Activated CD4-positive, alpha-beta memory T cell treated with anti-CD3 and anti-CD28 coated beads for 36 hours (primary cell): ENCODE measurements around the gene KRT77. TPM values are rescaled to one million over a fixed set of nuclear protein-coding genes. Genes with fewer than 3 reads are reported as not detected.

Experiments used
- CTCF ChIA-PET: fragments of 350-600 bp; sonication (Branson Sonifier 250); formaldehyde crosslinking; loops from one replicate; lab custom pipeline; 2021; ENCODE audit warnings: antibody characterized with exemption, inconsistent platforms; lab: Charles Lee
- POLR2A ChIA-PET: fragments of 350-600 bp; sonication (Branson Sonifier 250); formaldehyde crosslinking; loops from one replicate; lab custom pipeline; 2021; ENCODE audit warnings: antibody characterized with exemption; lab: Charles Lee
- DNase-seq: peaks from one replicate; pipeline ENCODE4 v3.0.0-alpha.2; 2020
- H3K27ac Mint-ChIP-seq: one replicate; pipeline ENCODE4 v1.8.0; 2021; ENCODE audit warnings: mixed read lengths
- H3K27me3 Mint-ChIP-seq: one replicate; pipeline ENCODE4 v1.8.0; 2021; ENCODE audit warnings: mixed read lengths
- H3K36me3 Mint-ChIP-seq: one replicate; pipeline ENCODE4 v1.8.0; 2021; ENCODE audit warnings: mixed read lengths
- H3K4me1 Mint-ChIP-seq: one replicate; pipeline ENCODE4 v1.8.0; 2021; ENCODE audit warnings: low read depth, mixed read lengths
- H3K4me3 Mint-ChIP-seq: one replicate; pipeline ENCODE4 v1.8.0; 2021; ENCODE audit warnings: mild to moderate bottlenecking, mixed read lengths
- H3K9me3 Mint-ChIP-seq: one replicate; pipeline ENCODE4 v1.8.0; 2021; ENCODE audit warnings: mixed read lengths
- intact Hi-C: fragments of 100-400 bp; cut with micrococcal nuclease; formaldehyde crosslinking; loops from one replicate; pipeline ENCODE4 v1.15.1; 2023
- total RNA-seq, 2 experiments: library from RNA; stranded (reverse); gene quantifications; one replicate each; pipeline ENCODE4 v1.2.3, GENCODE V29; 2021

The KRT77 gene
- total RNA-seq, 2 experiments from 2014 or later: not detected

- intact Hi-C loops: loop anchor here (10.0 kb wide), 1 partner anchor 60 kb away; no protein-coding TSS in a partner anchor
- POLR2A ChIA-PET: no interaction called here
- Mint-ChIP-seq H3K27me3 (no peaks in the 10 kb centered on the region), H3K9me3 (no peaks in the 10 kb centered on the region), H3K27ac (peak overlapping the region; percentile 36), H3K4me1 (peaks cover 56% of the 10 kb centered on the region), H3K4me3 (no peak overlapping the region), H3K36me3 (no peaks in the 10 kb centered on the region)
- peak; percentile 40 for DNase-seq
- CTCF ChIA-PET: no interaction called here
Observed at GRCh38 chr12:52645120-52645761, 58.1 kb downstream of the KRT77 start.

GRCh38 chr12:52644078-52644415, 59.3 kb downstream of the KRT77 start:
- peaks cover 53% of the 10 kb centered on the region for H3K4me1 Mint-ChIP-seq
- no peaks in the 10 kb centered on the region for H3K36me3 Mint-ChIP-seq
- H3K27me3 Mint-ChIP-seq: no peaks in the 10 kb centered on the region
- no peak for DNase-seq
- no peak overlapping the region for H3K27ac Mint-ChIP-seq
- H3K4me3 Mint-ChIP-seq: no peak overlapping the region
- H3K9me3 Mint-ChIP-seq: no peaks in the 10 kb centered on the region
- intact Hi-C loops: loop anchor here (10.0 kb wide), 1 partner anchor 59 kb away; no protein-coding TSS in a partner anchor
- POLR2A ChIA-PET: no interaction called here
- CTCF ChIA-PET: no interaction called here

- no peaks in the 10 kb centered on the region for H3K9me3 Mint-ChIP-seq
- H3K4me3 Mint-ChIP-seq: no peak overlapping the region
- DNase-seq: no peak
- H3K4me1 Mint-ChIP-seq: peaks cover 50% of the 10 kb centered on the region
- no peaks in the 10 kb centered on the region for H3K27me3 Mint-ChIP-seq
- no peak overlapping the region for H3K27ac Mint-ChIP-seq
- ChIA-PET POLR2A (no interaction called here), CTCF (no interaction called here)
- intact Hi-C loops: loop anchor here (10.0 kb wide), 1 partner anchor 59 kb away; no protein-coding TSS in a partner anchor
- H3K36me3 Mint-ChIP-seq: no peaks in the 10 kb centered on the region
Observed at GRCh38 chr12:52643233-52644077, 59.9 kb downstream of the KRT77 start.

- Mint-ChIP-seq H3K9me3 (no peaks in the 10 kb centered on the region), H3K36me3 (no peaks in the 10 kb centered on the region), H3K4me1 (peaks cover 41% of the 10 kb centered on the region), H3K4me3 (no peak overlapping the region), H3K27ac (no peak overlapping the region), H3K27me3 (no peaks in the 10 kb centered on the region)
- DNase-seq: no peak
- POLR2A ChIA-PET: no interaction called here
- intact Hi-C loops: loop anchor here (10.0 kb wide), 1 partner anchor 57 kb away; no protein-coding TSS in a partner anchor
- CTCF ChIA-PET: no interaction called here
Observed at GRCh38 chr12:52641468-52641867, 61.9 kb downstream of the KRT77 start.

Other genes starting within 250 kb of the KRT77 start
- not detected for gene KRT6C, start 229.7 kb downstream of the KRT77 start, total RNA-seq
- gene KRT6A, start 210.3 kb downstream of the KRT77 start, total RNA-seq: not detected
- gene KRT5, start 183.1 kb downstream of the KRT77 start, total RNA-seq: not detected
- gene KRT71, start 150.4 kb downstream of the KRT77 start, total RNA-seq: not detected
- not detected for gene KRT74, start 129.7 kb downstream of the KRT77 start, total RNA-seq
- under 1 TPM in 1 of 2 experiments, not detected in 1; 0.17 TPM for gene KRT72, start 102.1 kb downstream of the KRT77 start, total RNA-seq
- gene KRT73, start 85.0 kb downstream of the KRT77 start, total RNA-seq: under 1 TPM in 1 of 2 experiments, not detected in 1; 0.19 TPM
- not detected for gene KRT2, start 51.3 kb downstream of the KRT77 start, total RNA-seq
- gene KRT1, start 23.1 kb downstream of the KRT77 start, total RNA-seq: not detected
- gene KRT76, start 73.8 kb upstream of the KRT77 start, total RNA-seq: not detected
- not detected for gene KRT3, start 92.6 kb upstream of the KRT77 start, total RNA-seq
- not detected for gene KRT4, start 110.6 kb upstream of the KRT77 start, total RNA-seq
- gene KRT79, start 130.8 kb upstream of the KRT77 start, total RNA-seq: not detected
- not detected for gene KRT78, start 145.5 kb upstream of the KRT77 start, total RNA-seq
- gene KRT8, start 201.6 kb upstream of the KRT77 start, total RNA-seq: under 1 TPM; 0.51 to 0.67 TPM
- gene KRT18, start 245.6 kb upstream of the KRT77 start, total RNA-seq: 1 to 10 TPM; 4.9 to 5.6 TPM